HG02943 (cell line): ENCODE measurements around the gene KRT26.
"Not testable (repeated sequence)": the region's sequence is repeated elsewhere in the genome, so short reads cannot be mapped to it uniquely, and the experiment has no call there.

Experiments used
- ATAC-seq: cut with Tn5 transposase; IDR thresholded peaks from one replicate; pipeline ENCODE4 v1.9.1; 2021; ENCODE audit warnings: mild to moderate bottlenecking, low read depth, moderate library complexity; ENCODE audit not compliant: unreplicated experiment

Gene KRT26

GRCh38 chr17:40795019-40795667 lies 23.1 kb upstream of the KRT26 start:
- ATAC-seq, result no peak

DNA sequence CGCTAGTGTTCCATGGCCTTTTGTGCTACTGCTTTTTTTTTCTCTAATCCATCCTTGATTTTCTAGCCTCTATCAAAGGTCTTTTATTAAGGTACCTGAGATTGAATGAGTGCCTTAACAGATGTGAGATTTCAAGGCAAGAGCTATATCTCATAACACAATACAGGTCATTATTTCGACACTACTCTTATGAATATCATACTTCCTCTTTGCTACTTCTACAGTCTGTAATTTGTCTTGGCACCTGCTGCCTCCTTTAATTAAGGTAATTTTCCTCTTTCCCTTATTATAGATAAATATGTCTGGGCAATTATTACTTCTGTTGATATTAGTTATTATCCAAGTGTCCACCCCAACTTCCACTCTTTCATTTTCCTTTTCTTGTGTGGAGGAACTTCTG lies 22.5 kb upstream of the KRT26 start:
- ATAC-seq, result no peak

- no peak for ATAC-seq
Observed at GRCh38 chr17:40793832-40794231, 21.8 kb upstream of the KRT26 start.

DNA sequence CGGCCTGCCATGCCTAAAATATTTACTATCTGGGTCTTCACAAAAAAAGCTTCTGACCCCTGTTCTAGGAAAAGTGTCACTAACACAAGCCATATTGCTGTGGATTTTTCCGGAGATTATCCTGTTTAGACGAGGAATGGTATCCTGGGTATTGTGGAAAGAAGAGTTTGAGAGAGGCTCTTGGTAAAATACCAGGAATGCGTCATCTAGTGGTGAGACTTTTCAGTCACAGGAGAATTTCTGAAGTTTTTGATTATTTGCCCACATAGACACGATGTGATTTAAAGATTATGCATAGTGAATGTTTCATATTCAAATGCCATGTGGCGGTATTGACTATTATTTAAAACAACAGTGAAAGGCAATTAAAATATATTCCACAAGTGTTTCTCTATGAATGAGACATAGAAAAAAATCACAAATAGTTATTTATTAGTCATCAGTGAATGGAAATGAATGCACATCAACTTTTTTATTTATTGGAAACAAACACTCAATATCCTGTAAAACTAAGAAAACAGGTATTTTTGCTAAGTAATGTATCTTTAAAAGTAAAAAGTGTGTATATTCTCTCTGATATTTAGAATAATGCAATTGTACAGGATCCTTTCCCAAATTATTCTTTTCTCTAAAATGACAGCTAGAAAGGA lies 19.9 kb upstream of the KRT26 start:
- no peak for ATAC-seq

DNA sequence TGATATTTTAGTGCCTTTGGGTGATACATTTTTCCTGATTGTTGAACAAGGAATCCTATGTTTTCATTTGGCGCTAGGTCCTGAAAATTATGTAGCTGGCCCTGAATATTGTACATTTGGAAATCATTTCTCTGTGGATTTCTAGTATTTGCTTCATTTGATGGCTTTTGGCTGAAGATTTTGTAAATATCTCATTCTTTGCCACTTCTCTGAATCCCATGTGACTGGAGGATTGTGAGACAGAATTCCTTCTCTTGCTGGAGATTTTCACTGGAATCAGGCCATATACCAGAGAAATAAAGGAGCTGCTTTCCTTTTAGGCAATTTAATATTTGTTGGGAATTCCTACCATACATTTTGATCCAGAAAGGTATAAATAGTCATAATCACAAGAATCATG lies 19.1 kb upstream of the KRT26 start:
- ATAC-seq, result no peak

DNA sequence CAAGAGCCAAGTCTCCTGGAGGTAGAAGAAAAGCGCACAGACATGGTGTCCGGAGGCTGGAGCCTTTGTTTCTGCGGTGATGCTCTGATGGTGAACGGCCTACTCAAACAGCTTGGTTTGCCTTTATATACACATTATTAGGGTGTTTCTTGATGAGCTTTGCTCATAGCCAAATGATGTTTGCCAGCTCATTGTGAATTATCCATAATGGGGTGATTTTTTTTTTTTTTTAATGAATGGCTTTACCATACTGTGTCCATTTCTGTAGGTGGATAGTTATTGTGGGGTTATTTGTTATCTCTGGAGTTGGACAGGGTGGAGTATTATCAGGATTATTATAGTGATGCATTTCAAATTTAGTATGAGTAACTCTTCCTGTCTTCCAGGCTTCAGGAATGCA lies 10.4 kb upstream of the KRT26 start, which contains the start of gene KRT27:
Gene KRT27, minus strand, starts transcription at position 101 of the 400 bp plus-strand sequence. Its CDS starts 57 bp downstream, at position 44.
- no peak for ATAC-seq

DNA sequence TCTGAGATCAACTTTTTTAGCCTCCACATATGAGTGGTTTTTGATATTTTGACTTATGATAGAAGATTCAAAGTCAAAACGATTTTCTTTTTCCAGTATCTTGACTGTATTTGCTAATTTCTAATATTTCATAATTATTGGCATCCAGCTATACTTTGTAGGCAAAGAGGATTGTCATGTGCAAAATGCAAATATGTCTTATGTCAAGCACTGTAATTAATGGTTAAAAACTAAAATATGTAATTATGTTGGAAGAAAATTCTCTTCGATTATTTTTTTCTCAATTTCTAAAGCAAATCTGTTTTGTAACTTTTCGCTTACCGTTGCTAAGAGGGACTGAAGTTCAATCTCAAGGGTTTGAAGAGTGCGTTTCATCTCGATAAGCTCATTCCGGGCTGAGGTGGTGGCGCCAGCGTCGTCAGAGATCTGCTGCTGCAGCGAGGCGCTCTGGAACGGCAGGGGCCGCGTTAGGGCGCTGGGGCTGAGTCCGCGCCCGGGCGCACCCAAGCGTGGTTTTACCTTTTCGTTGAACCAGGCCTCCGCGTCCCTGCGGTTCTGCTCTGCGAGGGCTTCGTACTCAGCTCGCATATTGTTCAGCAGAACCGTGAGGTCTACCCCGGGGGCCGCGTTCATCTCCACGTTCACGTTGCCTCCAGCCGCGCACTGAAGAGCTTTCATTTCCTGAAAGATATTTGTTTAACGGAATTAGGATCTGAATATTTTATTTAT lies 7.3 kb upstream of the KRT26 start:
- ATAC-seq, result no peak

GRCh38 chr17:40778461-40778860 lies 6.5 kb upstream of the KRT26 start:
- ATAC-seq, result no peak

DNA sequence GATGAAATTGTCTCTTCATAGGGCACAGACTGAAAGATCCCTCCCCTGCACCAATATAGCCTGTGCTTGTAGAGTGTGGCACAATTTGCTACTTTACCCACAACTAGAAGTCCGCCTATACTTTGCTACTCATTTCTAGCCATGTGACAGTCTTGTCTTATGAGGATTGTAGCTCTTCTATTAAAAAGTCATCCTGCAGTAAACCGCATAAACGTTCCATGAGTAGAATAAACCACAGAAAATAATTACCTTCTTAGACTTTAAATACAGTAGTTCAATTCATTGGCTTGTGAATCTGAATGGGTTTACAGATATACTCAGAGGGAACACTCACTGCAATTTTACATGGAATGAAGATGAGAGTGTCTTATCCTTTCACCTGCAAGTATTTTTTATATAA lies 6.0 kb upstream of the KRT26 start:
- no peak for ATAC-seq

- no peak for ATAC-seq
Observed at GRCh38 chr17:40777459-40777858, 5.5 kb upstream of the KRT26 start.

- ATAC-seq, result no peak
Observed at GRCh38 chr17:40775945-40776344, 3.9 kb upstream of the KRT26 start.

DNA sequence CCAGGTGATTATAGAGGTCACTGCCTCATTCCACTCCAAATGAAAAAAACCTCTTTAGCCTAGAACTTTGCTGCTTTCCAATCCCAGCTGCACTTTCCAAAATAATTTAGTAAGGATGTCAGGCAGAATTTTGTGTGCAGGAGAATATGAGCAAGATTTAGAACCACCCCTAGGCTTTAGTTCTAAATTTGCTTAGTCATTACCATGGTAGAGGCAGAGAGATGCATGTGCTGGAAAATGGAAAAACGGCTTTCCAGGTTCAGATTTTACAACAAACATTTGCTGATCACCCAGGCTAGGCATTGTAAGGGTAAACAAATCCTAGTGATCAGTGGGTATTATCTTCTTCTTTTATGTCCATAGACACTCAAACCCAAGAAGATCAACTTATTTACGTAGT lies 6.3 kb downstream of the KRT26 start:
- ATAC-seq, result no peak

DNA sequence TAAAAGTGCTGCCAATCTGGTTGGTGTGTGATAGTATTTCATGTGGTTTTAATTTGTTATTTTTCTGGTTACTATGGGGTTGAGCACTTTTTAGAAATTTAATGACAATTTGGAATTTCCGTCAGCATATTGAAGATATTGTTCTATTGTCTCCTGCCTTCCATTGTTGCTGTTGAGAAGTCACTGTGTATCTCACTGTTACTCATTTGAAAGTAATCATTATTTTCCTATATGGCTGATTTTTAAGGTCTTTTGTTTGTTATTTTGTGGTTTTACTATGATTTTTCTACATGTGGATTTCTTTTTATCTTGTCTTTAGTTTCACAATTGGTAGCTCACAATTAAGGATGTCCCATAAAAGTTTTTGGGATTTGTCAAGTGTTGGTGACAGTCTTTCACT lies 8.2 kb downstream of the KRT26 start:
- no peak for ATAC-seq

GRCh38 chr17:40760105-40761016 lies 11.6 kb downstream of the KRT26 start:
- ATAC-seq, result no peak

GRCh38 chr17:40755231-40755630 lies 16.8 kb downstream of the KRT26 start, which contains the start of gene KRT25:
TSS of gene KRT25 (minus strand) at chr17:40755331. CDS start at chr17:40755271, 60 bp downstream.
- ATAC-seq, result no peak

GRCh38 chr17:40753804-40754203 lies 18.2 kb downstream of the KRT26 start:
- ATAC-seq, result no peak

- no peak for ATAC-seq
Observed at GRCh38 chr17:40751065-40751464, 20.9 kb downstream of the KRT26 start.

- ATAC-seq, result no peak
Observed at GRCh38 chr17:40750391-40750790, 21.6 kb downstream of the KRT26 start.

- ATAC-seq, result not testable (repeated sequence)
Observed at GRCh38 chr17:40748666-40749065, 23.3 kb downstream of the KRT26 start.

- no peak for ATAC-seq
Observed at GRCh38 chr17:40738553-40738952, 33.4 kb downstream of the KRT26 start.

DNA sequence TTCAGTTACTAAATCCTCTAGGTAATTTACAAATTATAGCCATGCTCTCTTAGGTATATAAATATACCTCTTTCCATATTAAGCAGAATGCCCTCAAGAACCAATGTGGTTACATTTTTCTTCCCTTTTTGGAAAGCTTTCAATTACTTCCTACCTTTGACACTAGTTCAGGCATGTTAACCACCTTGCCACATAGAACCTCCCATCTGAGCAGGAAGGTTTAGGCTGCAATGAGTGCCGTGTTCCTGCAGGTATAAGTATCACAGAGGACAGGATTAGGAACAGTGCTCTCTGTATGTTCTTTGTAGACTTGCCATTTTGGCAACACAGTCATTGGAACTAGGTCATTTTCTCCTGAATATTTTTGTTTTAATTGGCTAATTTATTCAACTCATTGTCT lies 37.0 kb downstream of the KRT26 start:
- no peak for ATAC-seq
